MM.1S (cell line): ENCODE data around the gene MSMO1.
A peak's percentile ranks its signal among the peaks of the same experiment; 100 is the strongest.

Experiments
- DNase-seq: peaks from one replicate; pipeline ENCODE4 v3.0.0-alpha.2; 2015
- H2AFZ ChIP-seq: fragments of 300-600 bp; sonication (generic); 2 replicates; pipeline ENCODE4 v1.6.0; 2016; ENCODE audit warnings: antibody characterized with exemption, low read length
- H3F3A ChIP-seq: fragments of 300-600 bp; sonication (generic); 2 replicates; pipeline ENCODE4 v1.6.1; 2016; ENCODE audit warnings: mild to moderate bottlenecking, antibody characterized with exemption, low read length, moderate library complexity, mixed read lengths; ENCODE audit not compliant: insufficient read depth
- H3K27ac ChIP-seq: fragments of 300-600 bp; sonication (generic); 2 replicates; pipeline ENCODE4 v1.5.1; 2016; ENCODE audit warnings: mild to moderate bottlenecking, low read length
- H3K27me3 ChIP-seq: fragments of 300-600 bp; sonication (generic); replicated peaks from 2 replicates; pipeline ENCODE4 v1.6.0; 2016; ENCODE audit warnings: low read length; ENCODE audit not compliant: insufficient read depth
- H3K36me3 ChIP-seq: fragments of 300-600 bp; sonication (generic); replicated peaks from 2 replicates; pipeline ENCODE4 v1.6.1; 2016; ENCODE audit warnings: mild to moderate bottlenecking, low read length, mixed read lengths; ENCODE audit not compliant: insufficient read depth
- H3K4me1 ChIP-seq: fragments of 300-600 bp; sonication (generic); 2 replicates; pipeline ENCODE4 v1.6.1; 2016; ENCODE audit warnings: low read length, mixed read lengths
- H3K4me2 ChIP-seq: fragments of 300-600 bp; sonication (generic); 2 replicates; pipeline ENCODE4 v1.6.0; 2016; ENCODE audit warnings: low read depth, low read length
- H3K4me3 ChIP-seq: fragments of 300-600 bp; sonication (generic); 2 replicates; pipeline ENCODE4 v1.5.1; 2016; ENCODE audit warnings: low read length, mixed read lengths
- H3K79me2 ChIP-seq: fragments of 300-600 bp; sonication (generic); 2 replicates; pipeline ENCODE4 v1.6.1; 2016; ENCODE audit warnings: mixed run types, low read length, mixed read lengths
- H3K9ac ChIP-seq: fragments of 300-600 bp; sonication (generic); 2 replicates; pipeline ENCODE4 v1.6.1; 2016; ENCODE audit warnings: low read length, mixed read lengths
- H3K9me2 ChIP-seq: fragments of 300-600 bp; sonication (generic); replicated peaks from 2 replicates; pipeline ENCODE4 v1.6.1; 2016; ENCODE audit warnings: mild to moderate bottlenecking, low read length, mixed read lengths; ENCODE audit not compliant: insufficient read depth
- H3K9me3 ChIP-seq: fragments of 300-600 bp; sonication (generic); replicated peaks from 2 replicates; pipeline ENCODE4 v1.6.1; 2016; ENCODE audit warnings: mild to moderate bottlenecking, low read length, mixed read lengths; ENCODE audit not compliant: insufficient read depth
- H4K20me1 ChIP-seq: fragments of 300-600 bp; sonication (generic); 2 replicates; pipeline ENCODE4 v1.6.1; 2016; ENCODE audit warnings: mild to moderate bottlenecking, low read length, moderate library complexity, mixed read lengths; ENCODE audit not compliant: insufficient read depth
- CTCF ChIP-seq: fragments of 300-600 bp; sonication (generic); IDR thresholded peaks from 2 replicates; pipeline ENCODE4 v1.5.1; 2016; ENCODE audit warnings: antibody characterized with exemption, low read length, mixed read lengths
- EZH2 ChIP-seq: fragments of 300-600 bp; sonication (generic); optimal IDR thresholded peaks from 2 replicates; pipeline ENCODE3; 2017; ENCODE audit warnings: low read depth, mild to moderate bottlenecking, antibody characterized with exemption, low read length, mixed read lengths
- EZH2phosphoT487 ChIP-seq: fragments of 300-600 bp; sonication (generic); IDR thresholded peaks from 2 replicates; pipeline ENCODE4 v1.6.1; 2018; ENCODE audit warnings: antibody characterized with exemption, low read length

The MSMO1 gene

GRCh38 chr4:165378745-165379677 lies 51.5 kb downstream of the MSMO1 start, which contains the start of gene CPE:
TSS of gene CPE (plus strand) at chr4:165379008. CDS start at chr4:165379222, 214 bp downstream.
- DNase-seq: peak; percentile 63
- Histone ChIP-seq H3K79me2 (no peaks in the 10 kb centered on the region), H3K9me3 (no peaks in the 10 kb centered on the region), H3F3A (no peaks in the 10 kb centered on the region), H4K20me1 (no peaks in the 10 kb centered on the region), H2AFZ (peak within 1 kb of the TSS; percentile 41; the same call in 1 of the 2 replicates), H3K36me3 (no peaks in the 10 kb centered on the region), H3K9me2 (no peaks in the 10 kb centered on the region), H3K4me1 (no peaks in the 10 kb centered on the region), H3K27ac (no peak within 1 kb of the TSS), H3K27me3 (no peaks in the 10 kb centered on the region), H3K4me3 (peak within 1 kb of the TSS; percentile 41; the same call in 1 of the 2 replicates), H3K4me2 (peak within 1 kb of the TSS; percentile 57), H3K9ac (no peak within 1 kb of the TSS)
- no peak for TF ChIP-seq EZH2
- peak; percentile 39 for TF ChIP-seq CTCF

DNA sequence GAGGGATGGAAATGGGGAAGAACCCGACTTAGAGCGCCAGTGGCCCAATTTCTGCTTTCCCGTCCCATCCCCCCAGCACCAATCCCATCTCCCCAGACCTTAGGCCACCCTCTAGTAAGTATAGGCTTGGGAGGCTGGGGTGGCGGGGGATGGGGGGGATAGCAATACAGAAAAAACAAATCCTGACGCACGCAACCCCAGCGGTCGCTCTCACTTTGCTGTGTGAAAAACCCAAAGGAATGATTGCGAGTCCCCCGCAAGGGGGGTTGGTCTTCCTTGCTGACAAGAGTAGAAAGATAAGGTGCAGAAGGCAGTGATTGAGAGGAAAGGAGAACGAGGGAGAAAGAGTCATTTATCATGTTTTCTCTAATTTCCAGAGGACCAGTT lies 52.2 kb downstream of the MSMO1 start:
- Histone ChIP-seq H2AFZ (no peak overlapping the region), H3K79me2 (no peaks in the 10 kb centered on the region), H3K36me3 (no peaks in the 10 kb centered on the region), H4K20me1 (no peaks in the 10 kb centered on the region), H3K9ac (no peak overlapping the region), H3K27ac (no peak overlapping the region), H3K27me3 (no peaks in the 10 kb centered on the region), H3K4me2 (no peak overlapping the region), H3K4me1 (no peaks in the 10 kb centered on the region), H3F3A (no peaks in the 10 kb centered on the region), H3K4me3 (no peak overlapping the region), H3K9me2 (no peaks in the 10 kb centered on the region), H3K9me3 (no peaks in the 10 kb centered on the region)
- no peak for DNase-seq
- TF ChIP-seq EZH2 (no peak), EZH2phosphoT487 (no peak), CTCF (no peak)

GRCh38 chr4:165380805-165381204 lies 53.3 kb downstream of the MSMO1 start:
- no peak overlapping the region for H3K9ac ChIP-seq
- H4K20me1 ChIP-seq: no peaks in the 10 kb centered on the region
- no peaks in the 10 kb centered on the region for H3K9me2 ChIP-seq
- H3K27me3 ChIP-seq: no peaks in the 10 kb centered on the region
- no peaks in the 10 kb centered on the region for H3K36me3 ChIP-seq
- H3K79me2 ChIP-seq: no peaks in the 10 kb centered on the region
- DNase-seq: no peak
- H3K4me3 ChIP-seq: no peak overlapping the region
- no peak overlapping the region for H2AFZ ChIP-seq
- TF ChIP-seq EZH2phosphoT487 (no peak), CTCF (no peak), EZH2 (no peak)
- H3K27ac ChIP-seq: no peak overlapping the region
- H3F3A ChIP-seq: no peaks in the 10 kb centered on the region
- no peaks in the 10 kb centered on the region for H3K4me1 ChIP-seq
- H3K4me2 ChIP-seq: no peak overlapping the region
- H3K9me3 ChIP-seq: no peaks in the 10 kb centered on the region
